HG03442 (cell line): Measurements from ENCODE around the gene HLX.

Source experiments
- ATAC-seq: cut with Tn5 transposase; IDR thresholded peaks from one replicate; pipeline ENCODE4 v1.9.1; 2021; ENCODE audit warnings: mild to moderate bottlenecking, moderate library complexity; ENCODE audit not compliant: unreplicated experiment

The HLX gene

GRCh38 chr1:220921498-220921897, 42.3 kb downstream of the HLX start:
- no peak for ATAC-seq

DNA sequence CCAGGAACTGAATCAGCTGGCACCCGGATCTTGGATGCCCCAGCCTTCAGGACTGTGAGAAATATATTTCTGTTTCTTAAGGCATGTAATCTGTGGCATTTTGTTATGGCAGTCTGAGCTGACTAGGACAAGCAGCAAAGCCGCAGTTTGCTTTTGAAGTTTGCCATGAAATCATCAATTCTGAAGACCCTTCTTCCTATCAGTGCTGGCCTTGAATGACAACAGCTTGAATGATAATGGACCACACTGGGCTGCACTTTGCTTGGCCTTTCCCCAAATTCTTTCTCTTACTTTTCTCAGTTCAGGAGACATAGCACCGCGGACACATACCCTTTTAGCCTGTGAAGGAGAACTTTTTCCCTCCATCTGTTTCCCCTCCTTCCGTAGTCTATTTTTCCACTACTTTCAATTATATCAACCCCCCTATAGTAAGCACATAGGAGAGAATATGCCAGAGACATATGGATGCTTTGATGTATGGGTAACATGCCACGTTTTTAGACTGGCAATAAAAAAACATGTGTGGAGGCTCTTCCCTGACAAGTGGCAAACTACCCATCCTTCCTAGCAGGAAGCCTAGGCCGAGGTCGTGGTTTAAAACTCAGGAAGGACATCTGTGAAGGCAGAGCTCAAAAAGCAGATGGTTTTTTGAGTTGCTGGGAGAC, 42.9 kb downstream of the HLX start:
- no peak for ATAC-seq

DNA sequence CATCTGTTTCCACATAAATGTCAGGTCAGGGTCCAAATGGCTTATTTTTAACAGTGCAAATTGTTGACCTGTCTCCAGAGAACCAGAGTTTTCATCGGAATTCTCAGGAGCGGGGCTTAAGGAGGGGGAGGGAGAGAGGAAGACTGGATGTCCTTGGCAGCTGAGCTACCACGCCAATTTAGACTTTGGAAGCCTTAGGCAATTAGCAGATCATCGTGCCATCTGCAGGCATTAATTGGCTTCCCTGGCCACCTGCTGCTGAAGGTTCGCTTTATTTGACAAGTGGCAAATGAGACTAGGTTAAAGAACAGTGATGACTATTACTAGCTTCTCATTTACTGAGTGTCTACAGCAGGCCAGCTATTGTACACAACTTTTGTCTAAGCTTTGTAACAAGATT, 43.7 kb downstream of the HLX start:
- ATAC-seq = no peak

DNA sequence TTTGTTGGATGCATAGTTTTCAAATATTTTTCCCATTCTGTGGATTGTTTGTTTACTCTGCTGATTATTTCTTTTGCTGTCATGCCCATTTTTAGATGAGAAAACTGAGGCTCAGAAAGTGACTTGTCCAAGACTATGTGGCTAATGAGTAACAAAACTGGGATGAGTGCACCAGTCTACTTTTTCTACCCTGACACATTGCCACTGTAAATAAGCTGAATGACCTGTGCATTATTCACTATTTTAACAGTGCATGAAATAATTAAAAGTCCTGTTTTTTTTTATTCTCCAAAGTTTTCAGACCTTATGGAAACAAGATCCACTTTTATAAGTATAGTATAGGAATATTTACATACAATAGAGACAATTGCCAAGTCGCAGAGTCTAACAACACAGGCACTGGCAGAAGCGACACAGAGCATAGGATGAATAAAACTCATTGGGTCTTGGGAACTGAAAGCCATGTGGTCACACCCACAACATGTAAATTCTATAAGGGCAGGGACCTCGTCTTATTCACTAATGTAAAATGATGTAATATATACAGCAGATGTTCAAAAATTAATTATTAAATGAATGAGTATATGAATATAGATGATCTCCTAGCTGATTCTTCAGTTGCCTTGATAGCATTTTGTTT, 45.2 kb downstream of the HLX start:
- ATAC-seq = no peak

DNA sequence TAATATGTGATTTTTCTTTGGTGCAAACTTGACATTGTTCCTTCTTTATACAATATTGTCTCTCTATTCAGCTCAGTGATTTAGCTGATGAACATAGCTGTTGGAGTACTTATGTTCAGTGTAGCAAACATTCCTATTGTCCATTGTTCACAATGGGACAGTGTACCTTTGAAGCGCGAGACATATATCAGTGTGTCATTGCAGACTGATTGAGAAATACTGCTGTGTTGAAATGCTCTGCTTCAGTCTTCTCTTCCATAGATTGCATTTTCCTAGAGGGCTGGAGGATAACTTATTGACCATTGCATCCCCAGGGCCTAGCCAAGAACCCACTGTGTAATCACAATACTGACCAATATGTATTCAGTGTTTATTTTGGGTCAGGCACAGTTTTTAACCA, 46.5 kb downstream of the HLX start:
- no peak for ATAC-seq

DNA sequence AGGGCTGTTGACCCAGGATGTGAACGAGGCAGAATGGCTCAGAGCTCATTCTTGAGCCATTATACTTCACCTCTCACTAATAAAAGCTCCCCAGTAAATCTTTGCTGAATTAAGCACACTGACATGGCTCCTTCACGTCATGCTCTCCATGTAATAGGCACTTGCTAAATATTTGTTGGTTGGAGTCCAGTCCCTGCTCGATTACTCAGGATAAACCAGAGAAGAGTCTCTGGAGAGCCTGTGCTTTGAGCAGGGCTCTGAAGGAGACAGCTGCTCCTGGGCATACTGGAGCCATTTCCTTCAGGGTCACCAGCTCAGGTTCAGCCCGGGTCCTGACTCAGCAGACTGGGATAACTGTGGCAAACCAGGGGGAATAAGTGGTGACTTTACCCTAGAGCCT, 46.9 kb downstream of the HLX start:
- ATAC-seq = no peak

DNA sequence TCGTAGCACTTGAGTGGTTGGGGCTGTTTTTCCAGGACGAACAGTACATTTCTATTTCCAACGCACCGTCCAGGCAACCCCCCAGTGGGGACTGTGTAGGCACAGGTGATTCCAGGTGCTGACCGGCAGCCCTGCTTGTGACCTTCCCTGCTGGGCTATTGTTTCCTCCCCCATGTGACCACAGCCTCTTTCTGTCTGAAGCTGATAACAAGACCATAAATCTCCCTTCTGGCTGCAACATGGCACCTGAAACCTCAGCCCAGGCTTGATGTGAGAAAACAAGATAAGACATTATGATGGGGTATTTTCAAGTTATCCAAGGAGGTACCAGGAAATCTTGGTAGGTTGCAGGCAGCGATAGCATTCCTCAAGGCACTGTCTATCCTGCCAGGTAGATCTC, 48.2 kb downstream of the HLX start:
- ATAC-seq = no peak

- ATAC-seq = no peak
Observed at GRCh38 chr1:220928320-220928719, 49.1 kb downstream of the HLX start.

GRCh38 chr1:220928725-220929300, 49.6 kb downstream of the HLX start:
- no peak for ATAC-seq

DNA sequence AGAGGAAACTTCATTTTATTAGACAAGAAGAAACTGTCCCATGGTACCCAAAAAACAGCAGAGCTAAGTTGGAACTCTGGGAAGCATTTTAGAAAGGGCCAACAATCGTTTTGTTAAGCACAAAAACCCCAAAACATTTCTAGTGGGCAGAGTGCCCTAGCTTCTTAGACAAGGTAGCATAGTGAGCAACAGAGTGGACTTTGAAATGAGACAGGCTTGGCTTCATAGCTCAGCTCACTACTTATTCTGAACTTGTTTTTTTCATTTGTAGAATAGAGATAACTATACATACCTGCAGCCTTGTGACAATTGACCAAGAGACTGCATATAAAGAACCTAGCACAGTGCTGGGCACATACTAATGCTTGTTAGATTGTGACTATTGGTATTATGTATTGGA, 50.1 kb downstream of the HLX start:
- ATAC-seq = no peak
